Suppressor macrophage (primary cell): ENCODE data around the gene LIPH.

Experiments used
- DNase-seq, 4 experiments: peaks; one replicate each; pipeline ENCODE4 v3.0.0-alpha.2; 2020 to 2022

The LIPH gene

GRCh38 chr3:185539934-185540333, 12.5 kb downstream of the LIPH start:
- no peak for DNase-seq

GRCh38 chr3:185537369-185537970, 14.9 kb downstream of the LIPH start:
- peak; percentile 83 to 94 (median 88) for DNase-seq

- no peak for DNase-seq
Observed at GRCh38 chr3:185534511-185534910, 17.9 kb downstream of the LIPH start.

- no peak for DNase-seq
Observed at GRCh38 chr3:185532901-185533300, 19.5 kb downstream of the LIPH start.

- DNase-seq = no peak
Observed at GRCh38 chr3:185530856-185531255, 21.5 kb downstream of the LIPH start.

DNA sequence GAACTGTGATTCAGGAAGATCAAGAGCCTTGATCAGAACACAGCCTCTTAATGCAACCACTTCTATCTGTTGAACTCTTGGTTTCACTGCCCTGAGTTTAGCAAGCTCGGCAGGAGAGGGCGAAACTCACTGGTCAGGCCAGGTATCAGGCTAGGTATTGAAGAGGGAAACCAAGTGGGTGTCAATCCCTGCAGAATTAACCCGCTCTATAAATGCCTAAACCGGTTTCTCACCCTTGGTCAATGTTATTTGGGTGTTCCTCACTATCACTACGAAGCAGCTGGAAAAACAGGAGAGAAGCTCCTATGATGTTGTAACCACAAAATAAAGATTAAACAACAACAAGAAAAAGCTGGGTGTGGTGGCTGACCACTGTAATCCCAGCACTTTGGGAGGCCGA, 23.9 kb downstream of the LIPH start:
- DNase-seq = no peak

GRCh38 chr3:185527364-185527763, 25.0 kb downstream of the LIPH start:
- no peak for DNase-seq

DNA sequence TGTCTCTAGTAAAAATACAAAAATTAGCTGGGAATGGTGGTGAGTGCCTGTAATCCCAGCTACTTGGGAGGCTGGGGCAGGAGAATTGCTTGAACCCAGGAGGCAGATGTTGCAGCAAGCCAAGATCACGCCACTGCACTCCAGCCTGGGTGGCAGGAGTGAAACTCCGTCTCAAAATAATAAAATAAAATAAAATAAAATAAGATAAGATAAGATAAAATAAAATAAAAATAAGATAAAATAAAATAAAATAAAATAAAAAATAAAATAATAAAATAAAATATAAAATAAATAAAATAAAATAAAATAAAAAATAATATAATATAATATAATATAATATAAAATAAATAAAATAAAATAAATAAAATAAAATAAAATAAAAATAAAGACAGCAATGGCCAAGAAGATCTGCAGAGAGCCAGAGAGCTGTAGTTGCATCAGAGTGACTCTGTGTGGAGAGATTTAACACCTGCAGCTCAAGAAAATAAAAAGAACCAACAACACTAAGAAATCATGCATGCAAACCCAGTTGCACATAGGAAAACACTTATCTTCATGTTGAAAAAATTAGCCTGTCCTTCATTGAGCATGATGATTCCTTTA, 25.9 kb downstream of the LIPH start:
- DNase-seq = no peak

DNA sequence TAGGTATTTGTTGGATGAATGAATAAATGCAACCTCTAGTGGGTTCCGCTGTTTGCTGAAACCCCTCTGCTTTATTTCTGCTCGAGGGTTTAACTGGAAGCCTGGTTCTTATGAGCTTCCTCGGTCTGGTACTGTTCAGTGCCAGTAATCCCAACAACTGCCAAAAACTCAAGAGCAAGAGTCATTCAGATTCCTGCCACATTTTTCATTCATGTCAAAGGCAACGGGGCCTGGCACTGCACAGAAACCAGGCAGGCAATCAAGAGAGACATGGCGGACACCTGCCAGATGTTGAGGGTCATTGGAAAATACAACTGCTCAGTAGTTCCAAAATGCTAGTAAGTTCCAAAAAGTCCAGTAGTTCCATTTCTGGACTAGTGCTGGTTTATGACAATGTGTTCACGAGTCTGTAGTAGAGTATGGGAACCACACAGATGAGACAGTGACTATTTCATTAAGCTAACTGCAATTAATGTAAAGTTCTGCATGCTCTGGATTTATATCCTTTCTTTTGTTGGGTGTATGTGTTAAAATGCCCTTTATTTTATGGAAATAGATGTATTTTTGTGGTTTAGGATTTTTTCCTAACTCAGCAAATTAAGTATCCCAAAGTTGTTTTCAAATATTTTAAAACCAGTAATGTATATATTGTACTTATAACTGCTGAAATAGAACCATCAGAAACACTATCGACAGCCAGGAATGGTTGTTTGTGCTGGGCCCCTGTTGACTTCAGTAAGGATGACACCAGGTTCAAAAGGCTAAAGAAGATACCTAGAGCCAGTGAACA, 30.8 kb downstream of the LIPH start:
- no peak for DNase-seq

DNA sequence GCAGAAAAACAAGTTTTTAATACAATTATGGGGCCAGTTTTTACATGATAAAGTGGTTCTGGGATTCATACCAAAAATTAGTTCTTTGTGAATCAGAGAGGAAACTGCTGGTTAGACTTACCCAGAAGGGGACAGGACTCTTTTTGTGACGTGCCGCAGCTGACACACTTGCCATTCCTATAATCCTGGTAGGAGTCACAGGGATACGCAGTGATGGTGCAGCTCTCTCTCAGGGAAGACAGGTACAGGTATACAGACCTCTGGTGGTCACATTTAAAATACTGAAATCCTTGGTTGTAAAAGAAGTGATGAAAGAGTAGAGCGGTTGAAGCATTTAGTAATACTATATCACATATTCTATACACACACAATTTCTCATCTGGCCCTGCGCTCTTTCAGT, 33.4 kb downstream of the LIPH start:
- no peak for DNase-seq

GRCh38 chr3:185517387-185518130, 34.8 kb downstream of the LIPH start:
- DNase-seq = no peak

DNA sequence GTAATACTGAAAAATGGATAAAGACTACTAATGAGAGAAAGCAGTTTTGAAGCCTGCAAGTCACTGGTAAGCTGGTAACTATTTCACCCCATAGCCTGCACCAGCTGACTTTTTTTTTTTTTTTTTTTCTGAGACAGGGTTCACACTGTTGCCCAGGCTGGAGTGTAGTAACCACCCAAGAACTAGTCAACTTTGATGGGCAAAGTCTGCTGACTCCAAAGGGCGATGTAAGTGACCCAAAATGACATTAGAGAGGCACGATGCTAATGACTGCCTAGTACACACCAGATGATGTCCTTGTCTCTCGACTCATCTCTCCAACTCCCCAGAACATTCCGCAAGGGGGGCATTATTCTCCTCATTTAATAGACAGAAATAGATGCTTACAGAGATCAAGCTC, 40.7 kb downstream of the LIPH start:
- DNase-seq = no peak

- no peak for DNase-seq
Observed at GRCh38 chr3:185508335-185508991, 43.9 kb downstream of the LIPH start.

DNA sequence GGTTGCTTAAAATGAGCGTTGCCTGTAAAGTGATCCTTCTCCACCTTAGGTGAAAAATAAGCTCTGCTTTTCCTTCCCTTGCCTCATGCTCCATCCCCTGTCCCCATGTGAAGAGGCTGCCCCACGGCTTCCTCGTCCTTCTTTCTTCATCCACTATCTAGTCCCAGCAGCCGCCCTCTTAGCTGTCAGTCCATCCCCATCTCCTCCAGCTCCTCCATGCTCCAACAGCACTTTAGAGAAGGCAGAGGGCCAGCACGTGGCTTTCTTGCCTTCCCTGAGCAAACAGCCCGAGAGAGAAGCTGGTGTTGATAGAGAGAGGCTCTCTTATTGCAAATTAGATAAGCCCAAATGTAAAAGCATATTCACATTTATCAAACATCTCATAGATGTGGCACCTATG, 44.5 kb downstream of the LIPH start:
- DNase-seq = no peak

DNA sequence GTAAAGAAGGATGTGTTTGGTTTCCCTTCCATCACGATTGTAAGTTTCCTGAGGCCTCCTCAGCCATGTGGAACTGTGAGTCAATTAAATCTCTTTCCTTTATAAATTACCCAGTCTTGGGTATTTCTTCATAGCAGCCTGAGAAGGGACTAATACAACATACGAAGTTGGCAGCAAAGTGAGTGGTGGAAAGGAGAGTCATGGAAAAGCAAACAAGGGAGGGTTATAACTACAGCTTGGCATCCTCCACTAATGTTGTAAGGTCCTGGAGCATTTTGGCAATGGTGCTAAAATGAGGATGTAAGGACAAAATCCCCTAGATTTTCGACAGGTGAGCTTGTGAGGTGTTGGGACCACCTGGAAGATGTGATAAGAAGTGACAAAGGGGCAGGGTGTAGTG, 47.8 kb downstream of the LIPH start:
- no peak for DNase-seq

GRCh38 chr3:185503521-185503920, 48.9 kb downstream of the LIPH start:
- no peak for DNase-seq

DNA sequence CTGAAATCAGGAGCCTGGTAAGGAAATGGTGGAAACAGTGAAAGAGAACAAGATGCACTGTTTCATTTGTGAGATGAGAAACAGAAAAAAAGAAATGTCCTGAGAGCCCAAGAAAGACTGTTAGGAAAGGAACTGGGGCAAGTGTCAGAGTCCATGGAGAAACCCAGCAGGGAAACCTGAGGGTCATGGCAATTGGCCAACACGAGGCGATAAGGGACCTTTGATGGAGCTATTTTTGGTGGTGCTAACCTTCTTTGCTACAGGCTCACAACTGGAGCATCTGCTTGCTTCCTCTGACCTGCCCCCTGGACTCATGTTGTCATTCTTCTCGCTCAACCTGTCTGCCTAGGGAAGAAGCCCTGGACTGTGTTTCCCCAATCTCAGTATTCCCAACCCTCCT, 49.4 kb downstream of the LIPH start:
- DNase-seq = no peak

DNA sequence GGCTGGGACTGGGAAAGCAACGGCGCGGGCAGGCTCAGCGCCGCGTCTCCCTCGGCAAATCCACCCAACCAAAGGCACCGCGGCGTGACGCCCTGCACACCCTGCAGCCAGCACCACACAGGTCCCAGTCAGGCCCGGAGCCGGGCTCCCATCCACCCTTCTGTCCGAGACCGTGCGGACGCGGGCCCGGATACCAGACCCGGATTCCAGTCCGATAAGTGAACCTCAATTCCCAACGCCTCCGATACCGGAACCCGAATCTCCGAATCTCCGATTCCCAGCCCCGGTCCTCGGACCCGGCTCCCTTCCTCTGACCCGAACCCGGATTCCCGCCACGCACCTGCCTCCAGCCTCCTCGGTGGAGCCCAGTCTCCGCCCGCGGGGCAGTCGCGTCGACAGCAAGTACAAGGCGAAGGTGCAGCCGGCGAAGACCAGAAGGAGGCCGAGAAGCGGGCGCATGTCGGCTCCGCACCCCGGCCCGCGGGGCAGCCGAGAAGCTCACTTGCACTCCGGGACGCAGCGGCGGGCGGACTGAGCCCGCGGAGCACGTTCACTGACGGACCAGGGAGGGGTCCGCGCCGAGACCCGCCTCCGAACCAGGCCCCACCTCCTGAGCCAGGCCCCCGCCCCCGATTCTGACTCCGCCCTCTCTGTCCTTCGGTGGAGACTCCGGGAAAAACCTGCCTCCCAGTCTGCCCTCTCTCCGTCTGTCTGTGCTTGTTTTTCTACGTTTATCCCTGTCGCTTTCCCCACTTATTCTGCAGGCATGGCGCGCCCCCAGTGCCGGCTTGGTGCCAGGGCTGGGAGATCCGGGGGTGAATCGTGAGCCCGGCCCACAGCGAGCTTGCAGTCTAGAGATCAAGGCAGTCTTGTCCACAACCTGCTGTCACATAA, 53.6 kb downstream of the LIPH start, which contains the start of gene TMEM41A:
Gene TMEM41A (minus strand): TSS at position 533 of the 894 bp plus-strand sequence. CDS start 74 bp downstream, at position 459.
- DNase-seq = peak; percentile 94 to 98 (median 96)

DNA sequence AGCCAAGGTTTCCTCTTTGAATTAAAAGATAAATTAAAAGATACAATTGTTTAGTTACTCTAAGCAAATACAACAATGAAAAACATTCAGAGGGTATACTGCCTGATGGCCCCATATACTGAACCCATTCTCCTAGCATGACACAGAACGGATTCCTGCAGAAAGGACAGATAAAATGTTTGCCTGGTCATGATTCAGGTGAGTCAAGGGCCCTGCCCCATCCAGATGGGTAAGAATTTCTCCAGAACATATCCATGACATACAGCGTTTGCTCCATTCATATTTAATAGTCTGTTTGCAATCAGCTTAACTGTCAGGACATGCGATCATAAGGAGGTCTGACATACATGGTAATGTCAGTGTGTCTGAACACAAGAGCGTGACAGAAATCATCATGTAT, 62.1 kb downstream of the LIPH start:
- no peak for DNase-seq

DNA sequence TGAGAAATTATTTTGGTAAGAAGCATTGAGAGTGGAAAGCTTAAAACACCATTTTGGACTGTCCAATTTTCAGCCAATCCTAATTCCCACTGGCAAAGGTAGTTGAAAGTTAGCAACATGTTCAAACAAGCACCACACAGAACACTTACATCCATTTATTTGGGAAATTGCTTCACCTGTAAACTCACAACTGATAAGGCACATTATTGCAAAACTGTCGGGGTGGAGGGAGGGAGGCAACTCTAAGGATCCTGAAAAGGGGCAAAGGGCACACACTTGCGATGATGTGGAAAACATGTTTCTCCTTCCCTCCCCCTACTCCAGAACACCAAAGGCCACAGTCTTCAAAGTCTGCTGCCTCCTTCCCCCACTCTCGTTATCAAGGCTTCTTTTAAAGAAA, 62.9 kb downstream of the LIPH start:
- no peak for DNase-seq

DNA sequence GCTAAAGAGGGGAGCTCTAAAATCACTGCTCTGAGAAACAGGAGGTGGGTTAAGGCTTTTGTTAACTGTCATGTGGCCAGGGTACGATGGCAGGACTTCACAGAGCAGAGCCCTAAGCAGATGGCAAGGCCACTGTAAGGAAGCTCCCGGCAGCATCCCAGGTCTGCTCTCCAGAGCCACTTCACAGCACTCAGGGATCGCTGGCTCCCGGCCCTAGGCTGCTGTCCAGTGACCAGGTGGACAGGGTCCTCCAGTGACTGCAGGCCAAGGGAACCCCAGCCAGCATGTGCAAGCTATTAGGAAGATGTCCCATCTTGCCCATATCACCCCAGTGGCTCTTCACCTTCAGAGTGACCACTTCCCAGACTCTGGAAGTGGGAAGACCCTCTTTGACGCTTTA, 63.9 kb downstream of the LIPH start:
- no peak for DNase-seq

DNA sequence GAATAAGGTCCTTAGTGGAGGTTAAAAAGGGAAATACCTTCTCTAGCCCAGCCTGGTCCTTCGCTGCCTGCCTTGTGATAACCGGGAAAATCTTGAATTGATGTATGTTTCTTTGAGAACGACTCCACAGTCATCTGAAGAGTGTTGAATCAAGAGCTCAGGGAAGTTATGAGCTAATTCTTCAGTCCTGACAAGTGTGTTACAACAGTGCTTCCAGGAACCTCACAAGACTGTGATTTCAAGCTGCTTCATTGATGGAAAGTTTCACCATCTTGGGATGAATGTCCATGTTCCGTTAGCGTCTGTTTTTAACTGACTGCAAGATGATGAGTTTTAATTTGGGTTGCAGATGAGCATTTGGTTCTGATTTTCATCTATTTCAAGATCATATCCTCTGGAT, 66.0 kb downstream of the LIPH start:
- no peak for DNase-seq
